HG03097 (cell line): Measurements from ENCODE around the gene NUBP2.
A peak's percentile ranks its signal among the peaks of the same experiment; 100 is the strongest.

Source experiments
- ATAC-seq: cut with Tn5 transposase; IDR thresholded peaks from one replicate; pipeline ENCODE4 v1.9.1; 2021; ENCODE audit not compliant: unreplicated experiment, low FRiP score

Gene NUBP2

DNA sequence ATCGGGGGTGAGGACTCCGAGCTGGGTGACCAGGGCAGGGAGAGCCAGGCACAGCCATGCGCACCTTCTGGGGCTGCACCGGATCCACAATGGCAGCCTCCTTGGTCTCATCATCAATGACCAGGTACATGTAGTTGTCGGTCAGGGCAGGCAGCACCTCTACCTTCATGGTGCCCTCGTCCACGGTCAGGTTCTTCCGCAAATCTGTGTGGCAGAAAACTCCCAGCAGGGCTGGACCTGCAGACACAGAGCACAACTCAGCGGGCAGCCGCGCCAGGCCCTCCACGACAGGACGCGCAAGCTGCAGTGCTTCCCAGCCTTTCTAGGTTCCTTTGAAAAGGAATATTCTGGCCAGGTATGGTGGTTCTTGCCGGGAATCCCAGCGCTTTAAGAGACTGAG lies 40.0 kb downstream of the NUBP2 start:
- no peak for ATAC-seq

DNA sequence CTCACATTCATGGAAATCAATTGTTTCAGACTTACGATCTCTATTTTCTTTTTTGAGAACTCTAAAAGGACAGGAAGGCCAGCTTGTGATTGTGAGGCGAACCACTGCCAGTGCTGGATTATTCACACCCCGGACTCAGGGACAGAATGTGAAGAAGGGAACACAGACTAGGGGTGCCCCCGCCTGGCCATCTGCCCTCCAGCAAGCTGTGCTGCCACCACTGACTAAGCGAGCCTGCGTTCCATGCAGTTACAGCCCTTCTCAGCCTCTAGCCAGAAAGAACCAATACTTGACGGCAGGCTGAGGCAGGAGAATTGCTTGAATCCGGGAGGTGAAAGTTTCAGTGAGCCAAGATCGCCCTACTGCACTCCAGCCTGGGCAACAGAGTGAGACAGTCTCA lies 41.1 kb downstream of the NUBP2 start:
- ATAC-seq: no peak

DNA sequence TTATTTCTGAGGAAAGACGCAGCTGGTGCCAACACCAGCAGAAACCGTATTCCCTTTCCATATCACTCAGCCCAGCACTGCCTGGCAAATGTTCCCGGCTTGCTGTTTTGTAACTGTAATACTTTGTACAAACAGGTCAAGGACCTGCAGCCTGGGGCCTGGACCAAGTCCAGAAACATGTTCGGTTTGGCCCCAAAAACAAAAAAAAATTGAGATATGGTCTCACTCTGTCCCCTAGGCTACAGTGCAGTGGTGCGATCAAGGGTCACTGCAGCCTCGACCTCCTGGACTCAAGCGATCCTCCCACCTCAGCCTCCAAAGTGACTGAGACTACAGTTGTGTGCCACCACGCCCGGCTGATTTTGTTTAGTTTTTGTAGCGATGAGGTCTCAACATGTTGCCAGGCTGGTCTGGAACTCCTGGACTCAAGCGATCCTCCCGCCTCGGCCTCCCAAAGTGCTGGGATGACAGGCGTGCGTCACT lies 42.7 kb downstream of the NUBP2 start:
- ATAC-seq: no peak

DNA sequence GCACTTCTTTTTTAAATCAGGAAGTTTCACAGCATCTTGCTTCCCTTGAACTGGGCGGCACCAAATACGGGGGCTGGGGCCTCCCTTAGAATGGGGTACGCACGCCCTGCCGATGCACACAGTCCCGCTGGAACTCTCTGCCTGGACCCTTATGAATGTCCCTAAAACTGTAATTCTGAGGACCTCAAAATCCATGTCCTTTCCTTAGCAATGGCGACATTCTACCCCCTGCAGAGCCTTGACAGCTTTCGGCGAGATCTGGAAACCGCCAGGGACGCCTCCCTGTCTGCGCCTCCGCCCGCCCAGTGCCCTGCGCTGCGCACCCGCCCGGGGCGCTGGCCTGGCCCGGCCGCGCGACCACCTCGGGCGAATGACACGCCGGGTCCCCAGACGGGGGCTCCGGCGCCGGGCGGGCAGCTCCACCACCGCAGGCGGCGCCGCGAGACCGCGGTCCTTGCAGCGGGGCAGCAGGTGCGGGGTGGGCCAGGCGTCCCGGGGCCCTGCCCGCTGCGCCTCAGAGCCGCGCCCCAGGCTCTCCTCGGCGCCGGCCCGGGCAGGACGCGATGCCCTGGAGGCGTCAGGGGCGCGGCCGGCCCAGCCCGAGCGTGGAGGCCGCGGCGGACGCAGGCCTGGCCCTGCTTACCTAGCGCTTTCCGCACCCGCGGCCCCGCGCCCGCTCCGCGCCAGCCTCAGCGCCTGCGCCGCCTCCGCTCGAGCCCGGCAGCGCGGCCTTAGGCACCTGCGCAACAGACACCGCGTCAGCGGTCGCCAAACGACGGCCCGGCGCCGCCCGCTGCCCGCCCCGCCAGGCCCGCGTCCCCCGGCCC lies 43.3 kb downstream of the NUBP2 start:
- peak; percentile 18 for ATAC-seq

DNA sequence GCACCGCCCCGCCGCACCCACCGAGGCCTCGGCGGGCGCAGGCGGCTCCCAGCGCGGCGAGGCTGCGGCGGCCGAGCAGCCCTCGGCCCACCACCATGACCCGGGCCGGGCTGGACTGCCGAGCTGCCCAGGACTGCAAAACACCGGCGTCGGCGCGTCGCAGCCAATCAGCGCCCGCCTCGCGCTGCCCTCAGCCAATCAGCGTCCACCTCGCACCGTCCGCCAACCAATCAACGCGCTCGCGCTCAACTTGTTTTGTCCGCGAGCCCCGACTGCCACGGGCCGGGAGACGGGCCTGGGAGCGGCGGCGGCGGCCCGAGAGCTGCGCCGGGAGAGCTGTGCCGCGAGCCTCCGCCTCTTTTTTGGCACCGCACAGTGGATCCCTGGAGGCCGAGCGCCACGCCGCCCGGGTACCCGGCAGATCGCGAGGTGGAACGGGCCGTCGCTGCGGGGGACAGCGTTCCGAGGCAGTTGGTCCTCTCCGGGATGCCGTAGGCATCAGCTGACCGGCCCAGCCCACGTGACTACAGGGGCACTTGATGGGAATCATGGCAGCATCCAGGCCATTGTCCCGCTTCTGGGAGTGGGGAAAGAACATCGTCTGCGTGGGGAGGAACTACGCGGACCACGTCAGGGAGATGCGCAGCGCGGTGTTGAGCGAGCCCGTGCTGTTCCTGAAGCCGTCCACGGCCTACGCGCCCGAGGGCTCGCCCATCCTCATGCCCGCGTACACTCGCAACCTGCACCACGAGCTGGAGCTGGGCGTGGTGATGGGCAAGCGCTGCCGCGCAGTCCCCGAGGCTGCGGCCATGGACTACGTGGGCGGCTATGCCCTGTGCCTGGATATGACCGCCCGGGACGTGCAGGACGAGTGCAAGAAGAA lies 44.2 kb downstream of the NUBP2 start, which contains the start of the genes FAHD1 and HAGH:
FAHD1 (plus strand) TSS at position 516 of the 883 bp plus-strand sequence; CDS start at position 549, 33 bp downstream.
HAGH (minus strand) TSS at position 135 of the 883 bp plus-strand sequence; CDS start at position 97, 38 bp downstream.
- peak; percentile 76 for ATAC-seq

DNA sequence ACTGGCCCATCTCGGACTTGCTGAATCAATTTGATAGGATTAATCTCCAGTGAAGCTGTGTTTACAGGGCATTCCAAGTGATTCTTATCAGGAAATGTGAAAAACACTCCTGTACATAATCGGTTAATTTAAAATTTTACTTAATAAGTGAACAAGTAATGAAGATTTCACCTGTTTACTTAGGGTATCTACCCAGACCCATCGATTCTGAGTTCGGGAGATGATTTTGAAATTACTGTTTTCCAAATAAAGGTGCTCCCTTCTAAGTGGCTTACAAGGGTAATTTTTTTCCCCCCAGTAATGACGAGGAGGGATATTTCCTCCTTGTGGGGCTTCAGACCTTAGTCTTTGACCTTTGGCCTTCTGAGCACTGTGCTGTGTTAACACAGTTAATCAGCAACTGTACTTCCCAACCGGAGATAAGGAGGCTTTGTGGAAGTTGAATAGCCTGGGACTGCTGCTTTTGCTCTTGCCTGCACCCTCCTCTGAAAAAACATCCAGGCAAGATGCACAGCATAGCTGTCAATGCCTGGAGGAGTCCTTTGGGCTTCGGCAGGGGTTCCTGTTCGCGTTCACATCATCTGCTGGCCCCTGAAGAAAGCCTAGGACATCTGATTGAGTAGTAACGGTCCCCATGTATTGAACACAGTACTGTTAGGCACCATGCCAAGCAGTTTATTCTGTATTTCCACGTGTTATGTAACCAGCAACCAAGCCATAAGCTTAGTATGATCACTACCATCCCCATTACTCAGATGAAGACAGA lies 46.1 kb downstream of the NUBP2 start:
- ATAC-seq: no peak

DNA sequence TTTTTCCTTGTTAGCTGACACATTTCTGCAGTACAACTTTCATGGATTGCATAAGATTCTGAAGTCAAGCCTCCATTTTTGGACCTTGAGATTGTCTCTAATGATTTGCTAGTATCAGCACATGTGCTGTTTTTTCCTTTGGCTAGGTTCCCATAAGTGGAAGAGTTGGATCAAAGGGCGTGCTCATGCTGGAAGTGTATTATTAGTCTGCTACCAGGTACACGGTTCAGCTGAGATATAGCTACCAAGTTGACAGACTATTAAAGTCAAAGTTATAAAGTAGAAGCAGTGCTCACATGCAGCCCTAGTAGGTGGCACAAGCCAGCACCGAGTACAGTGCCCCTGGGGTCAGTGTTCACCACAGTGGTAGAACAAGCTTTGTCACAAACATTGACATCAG lies 47.5 kb downstream of the NUBP2 start:
- no peak for ATAC-seq

DNA sequence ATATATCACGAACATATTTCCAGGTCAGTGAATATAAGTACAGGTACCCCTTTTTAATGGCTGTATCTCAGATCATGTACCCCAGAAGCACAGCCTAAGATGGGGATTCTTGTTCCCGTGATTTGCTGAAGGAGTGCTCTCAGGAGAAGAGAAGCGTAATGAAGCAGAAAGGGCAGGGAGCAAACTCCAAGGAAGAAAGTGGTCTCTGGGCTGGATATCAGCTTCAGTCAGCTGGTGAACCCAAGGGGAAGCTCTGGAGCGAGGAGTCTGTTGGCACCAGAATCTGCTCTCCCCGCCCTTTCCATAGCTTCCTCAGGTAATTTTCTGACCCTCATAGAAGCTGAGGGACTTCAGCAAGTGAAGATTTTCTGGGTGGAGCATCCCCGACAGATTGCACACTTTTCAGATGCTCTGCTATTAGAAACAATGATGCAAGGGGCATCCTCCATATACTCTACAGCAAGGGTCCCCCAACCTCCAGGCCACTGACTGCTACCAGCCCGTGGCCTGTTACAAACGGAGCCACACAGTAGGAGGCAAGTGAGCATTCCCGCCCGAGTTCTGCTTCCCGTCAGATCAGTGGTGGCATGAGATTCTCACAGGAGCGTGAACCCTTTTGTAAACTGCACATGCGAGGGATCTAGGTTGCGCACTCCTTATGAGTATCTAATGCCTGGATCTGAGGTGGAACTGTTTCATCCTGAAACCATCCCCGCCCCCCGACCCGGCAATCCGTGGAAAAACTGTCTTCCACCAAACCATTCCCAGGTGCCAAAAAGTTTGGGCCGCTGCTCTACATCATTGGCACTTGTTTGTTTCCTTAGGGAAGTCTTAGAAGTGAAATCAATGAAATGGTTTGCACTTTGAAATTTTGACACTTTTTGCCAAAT lies 48.7 kb downstream of the NUBP2 start:
- no peak for ATAC-seq

DNA sequence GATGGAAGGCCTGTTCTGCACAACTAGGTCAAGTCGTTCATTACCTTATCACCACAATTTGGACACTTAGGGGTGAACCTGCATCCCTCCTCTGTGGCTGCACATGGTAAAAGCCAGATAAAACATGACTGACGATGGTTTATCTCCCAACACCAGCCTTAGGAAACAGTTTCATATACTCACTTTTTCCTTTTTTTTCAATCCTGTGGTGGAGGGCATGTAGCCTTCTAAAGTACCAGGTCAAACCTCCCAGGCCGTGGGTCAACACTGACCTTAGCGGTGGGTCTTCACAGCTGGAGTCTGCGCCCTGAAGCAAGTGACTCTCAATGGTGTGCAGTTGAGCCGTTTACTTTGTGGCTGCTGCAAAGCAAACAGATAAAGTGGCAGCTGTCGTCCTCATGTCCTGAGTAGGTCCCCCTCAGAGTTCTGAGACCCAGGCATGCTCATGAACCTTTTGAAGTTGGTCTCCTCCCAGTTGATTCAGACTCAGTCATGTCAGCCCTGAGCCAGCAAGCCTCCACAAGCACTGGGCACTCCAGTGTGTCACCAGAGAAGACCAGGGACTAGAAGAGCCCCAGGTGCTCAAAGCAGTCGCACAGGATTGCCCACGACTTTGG lies 50.2 kb downstream of the NUBP2 start:
- no peak for ATAC-seq

DNA sequence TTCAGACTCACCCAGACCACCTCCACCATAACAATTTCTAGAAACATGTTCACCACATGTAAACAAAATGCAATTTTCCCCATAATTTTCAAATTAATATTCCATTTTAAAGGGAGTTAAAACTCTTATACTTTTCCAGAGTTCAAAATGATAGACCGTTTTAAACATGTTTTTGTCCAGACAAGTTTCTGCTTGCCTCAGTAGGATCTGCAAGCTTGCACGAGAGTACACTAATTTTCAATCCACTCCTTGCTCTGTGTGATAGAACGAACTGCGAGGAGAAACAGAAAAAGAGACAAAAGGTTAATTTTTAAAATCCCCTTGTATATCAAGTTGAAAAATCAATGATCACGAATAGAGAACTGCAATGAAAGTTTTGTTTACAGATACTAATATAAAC lies 51.3 kb downstream of the NUBP2 start:
- no peak for ATAC-seq
